Placental epithelial cell (primary cell): Measurements from ENCODE around the gene OR51A4. TPM values are rescaled to one million over a fixed set of nuclear protein-coding genes. Genes with fewer than 3 reads are reported as not detected.

Experiments used
- total RNA-seq: library from RNA; depleted of rRNA; stranded (reverse); fragments of >200 nt; gene quantifications from 2 replicates; pipeline ENCODE4 v1.2.3, GENCODE V29; 2012

Gene OR51A4, protein sequence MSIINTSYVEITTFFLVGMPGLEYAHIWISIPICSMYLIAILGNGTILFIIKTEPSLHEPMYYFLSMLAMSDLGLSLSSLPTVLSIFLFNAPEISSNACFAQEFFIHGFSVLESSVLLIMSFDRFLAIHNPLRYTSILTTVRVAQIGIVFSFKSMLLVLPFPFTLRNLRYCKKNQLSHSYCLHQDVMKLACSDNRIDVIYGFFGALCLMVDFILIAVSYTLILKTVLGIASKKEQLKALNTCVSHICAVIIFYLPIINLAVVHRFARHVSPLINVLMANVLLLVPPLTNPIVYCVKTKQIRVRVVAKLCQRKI
- total RNA-seq, result not detected in 2 replicates

DNA sequence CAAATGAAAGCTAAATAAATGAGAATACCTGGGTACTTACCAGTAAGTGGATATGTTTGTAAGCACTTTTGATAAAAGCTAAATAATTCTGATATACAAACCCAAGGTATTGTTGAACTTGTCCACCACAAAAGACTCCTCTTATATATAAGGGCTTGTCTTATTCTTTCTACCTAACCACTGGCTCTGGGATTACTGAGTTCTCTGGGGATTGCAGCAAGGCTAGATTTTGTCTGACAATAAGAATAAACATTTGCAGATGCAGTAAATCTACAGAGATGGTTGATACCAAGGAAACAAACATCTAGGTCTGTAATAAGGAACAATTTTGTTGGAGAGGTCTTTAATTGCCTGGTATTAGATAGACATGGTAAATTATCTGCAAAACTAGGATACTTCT is at the start of gene OR51A4:
OR51A4 (minus strand) TSS at position 101 of the 400 bp plus-strand sequence. CDS start 505 bp downstream, outside the sequence.

DNA sequence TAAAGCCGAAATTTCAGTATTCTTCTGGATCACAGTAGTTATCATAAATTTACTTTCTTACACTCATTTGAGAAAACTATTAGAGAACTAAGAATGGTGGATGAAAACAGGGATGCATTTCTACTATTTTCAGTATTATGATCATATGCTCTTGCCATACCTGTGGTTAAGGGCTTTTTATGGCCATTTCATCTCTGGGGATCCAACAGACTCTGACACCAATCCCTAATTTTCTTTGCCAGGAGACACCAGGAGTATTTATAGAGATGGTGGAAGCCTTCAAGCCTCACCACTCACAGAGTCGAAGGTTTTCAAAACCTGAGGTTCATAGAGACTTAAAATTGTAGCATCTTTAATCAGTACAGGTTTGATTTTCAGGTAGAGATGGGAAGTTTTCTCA is 47.1 kb upstream of the OR51A4 start, which contains the start of gene OR51L1:
OR51L1 (plus strand) TSS at position 301 of the 400 bp plus-strand sequence. CDS start 4,132 bp downstream, outside the sequence.

DNA sequence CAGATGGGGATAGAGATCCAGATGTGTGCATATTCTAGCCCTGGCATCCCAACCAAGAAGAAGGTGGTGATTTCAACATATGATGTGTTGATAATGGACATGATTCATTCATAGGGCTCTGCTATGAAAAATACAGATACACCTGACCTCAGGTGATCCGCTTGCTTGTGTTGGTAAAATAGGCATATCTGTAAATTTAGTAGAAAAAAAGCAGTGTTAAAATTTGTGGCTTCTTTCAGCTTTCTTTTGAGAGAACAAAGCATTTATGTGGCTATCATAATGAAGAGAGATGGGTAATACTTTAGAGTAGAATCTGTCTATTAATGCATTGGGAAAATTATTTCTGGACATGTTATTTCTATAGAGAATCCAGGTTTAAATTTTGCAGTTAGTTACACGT is 8.2 kb upstream of the OR51A4 start, which contains the start of gene OR51A2:
OR51A2 (minus strand) TSS at position 101 of the 400 bp plus-strand sequence; CDS start at position 101, 0 bp downstream.

DNA sequence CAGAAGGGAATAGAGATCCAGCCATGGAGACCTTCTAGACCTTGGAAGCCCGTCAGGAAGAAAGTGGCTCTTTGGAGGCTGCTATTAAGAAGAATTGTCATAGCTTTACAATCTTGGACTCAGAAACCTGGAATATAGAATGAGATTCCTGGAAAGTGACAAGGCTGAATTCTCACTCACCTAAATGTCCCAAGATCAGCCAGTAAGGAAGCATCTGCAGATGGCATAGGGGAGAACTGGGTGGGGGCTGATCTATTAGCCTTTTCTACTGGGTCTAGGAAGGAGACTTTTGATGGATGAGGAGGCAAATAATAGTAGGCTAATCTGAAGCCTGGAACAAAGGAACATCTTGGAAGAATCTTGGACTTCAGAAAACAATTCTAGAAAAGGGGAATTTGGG is 23.2 kb downstream of the OR51A4 start, which contains the start of gene OR51G1:
OR51G1 (minus strand) TSS at position 101 of the 400 bp plus-strand sequence; CDS start at position 101, 0 bp downstream.

DNA sequence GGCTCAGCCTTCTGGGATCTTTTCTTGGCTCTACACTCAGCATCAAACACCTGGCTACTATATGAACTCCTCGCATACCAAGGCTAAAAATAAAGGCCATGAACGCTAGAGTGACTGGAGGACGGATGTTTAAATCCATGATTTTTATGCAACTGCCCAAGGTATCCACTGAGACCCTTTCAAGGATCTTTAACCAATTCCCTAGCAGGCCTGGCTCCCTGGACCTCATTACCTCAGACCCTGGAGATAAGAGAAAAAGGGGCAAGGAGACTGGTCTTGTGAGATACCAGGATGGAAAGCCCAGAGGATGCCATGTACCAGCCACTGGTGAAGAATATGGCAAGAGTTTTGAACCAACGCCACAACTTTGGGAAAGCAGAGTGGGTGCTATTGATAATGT is 28.2 kb downstream of the OR51A4 start, which contains the start of gene OR51G2:
OR51G2 (minus strand) TSS at position 101 of the 400 bp plus-strand sequence. CDS start 3,687 bp downstream, outside the sequence.

DNA sequence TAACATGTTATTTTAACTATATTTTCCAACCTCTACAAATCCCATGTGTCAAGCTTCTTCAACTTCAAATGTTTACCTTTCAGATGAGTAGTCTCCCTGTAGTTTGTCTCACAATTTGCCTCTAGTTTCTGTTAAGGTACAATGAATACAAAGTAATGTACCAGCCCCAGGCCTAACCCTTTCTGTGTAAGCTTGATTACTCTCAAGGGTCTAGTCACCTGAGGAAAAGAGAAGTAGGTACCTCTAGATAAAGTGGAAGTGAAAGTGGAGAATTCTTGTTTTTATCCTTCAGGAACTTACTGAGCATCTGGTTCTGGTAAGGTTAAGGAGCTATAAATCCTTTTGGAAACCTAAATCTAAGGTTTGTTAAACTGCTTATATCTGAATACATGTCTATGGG is 43.9 kb downstream of the OR51A4 start, which contains the start of gene OR51A7:
OR51A7 (plus strand) TSS at position 300 of the 400 bp plus-strand sequence. CDS start 3,587 bp downstream, outside the sequence.

Other genes starting within 250 kb of the OR51A4 start
- gene OR51E2, start 249.8 kb downstream of the OR51A4 start, total RNA-seq, result not detected in 2 replicates
- not detected in 2 replicates for gene MMP26, start 242.8 kb downstream of the OR51A4 start, total RNA-seq
- not detected in 2 replicates for gene OR51F1, start 177.7 kb downstream of the OR51A4 start, total RNA-seq
- gene OR52R1, start 143.2 kb downstream of the OR51A4 start, total RNA-seq, result not detected in 2 replicates
- gene OR51F2, start 126.3 kb downstream of the OR51A4 start, total RNA-seq, result not detected in 2 replicates
- not detected in 2 replicates for gene OR51S1, start 98.4 kb downstream of the OR51A4 start, total RNA-seq
- not detected in 2 replicates for gene OR51T1, start 65.7 kb downstream of the OR51A4 start, total RNA-seq
- not detected in 2 replicates for gene OR51A7, start 43.8 kb downstream of the OR51A4 start, total RNA-seq
- gene OR51G2, start 28.3 kb downstream of the OR51A4 start, total RNA-seq, result not detected in 2 replicates
- not detected in 2 replicates for gene OR51G1, start 23.3 kb downstream of the OR51A4 start, total RNA-seq
- gene OR51A2, start 8.1 kb upstream of the OR51A4 start, total RNA-seq, result not detected in 2 replicates
- not detected in 2 replicates for gene OR51L1, start 47.2 kb upstream of the OR51A4 start, total RNA-seq
- gene OR52J3, start 98.9 kb upstream of the OR51A4 start, total RNA-seq, result not detected in 2 replicates
- not detected in 2 replicates for gene OR52E2, start 112.0 kb upstream of the OR51A4 start, total RNA-seq
- gene OR52E1, start 122.0 kb upstream of the OR51A4 start, total RNA-seq, result not detected in 2 replicates
- gene OR52A5, start 190.8 kb upstream of the OR51A4 start, total RNA-seq, result not detected in 2 replicates
- not detected in 2 replicates for gene OR52A1, start 207.2 kb upstream of the OR51A4 start, total RNA-seq